ENCODE results near the gene NLRP7. TPM values are rescaled to one million over a fixed set of nuclear protein-coding genes. Genes with fewer than 3 reads are reported as not detected.
"Not testable (repeated sequence)": the region's sequence is repeated elsewhere in the genome, so short reads cannot be mapped to it uniquely, and the experiment has no call there.

The NLRP7 gene
- total and polyA plus RNA-seq, 2 donors (not counting 1 experiment from before 2014, with no cell fraction given), result 0.07 to 0.13 TPM

- Histone ChIP-seq H3K9ac (ENCODE audit: low read length) (no peak overlapping the region), H3K79me2 (ENCODE audit: control insufficient read depth, insufficient read depth, low read length) (no peaks in the 10 kb centered on the region), H3K27me3 (replicated peaks in 1 of 4; ENCODE audit: control extremely low read depth in 1 of 4, control insufficient read depth in 3 of 4, insufficient read depth in 4 of 4, low read length in 3 of 4) (peaks cover 0 to 5% (median 0%) of the 10 kb centered on the region in 4 experiments), H3K9me3 (ENCODE audit: control extremely low read depth in 1 of 3, control insufficient read depth in 2 of 3, insufficient read depth in 1 of 3, low read length in 2 of 3) (peaks cover 0 to 5% (median 0%) of the 10 kb centered on the region in 3 donors), H3K36me3 (replicated peaks in 1 of 2; ENCODE audit: control extremely low read depth in 1 of 2, control insufficient read depth in 1 of 2, extremely low read depth in 1 of 2, insufficient read depth in 2 of 2, low read length in 1 of 2) (no peaks in the 10 kb centered on the region), H4K20me1 (ENCODE audit: control insufficient read depth, insufficient read depth, low read length, poor library complexity, severe bottlenecking) (no peaks in the 10 kb centered on the region), H2AFZ (ENCODE audit: insufficient read depth, low read depth, low read length, poor library complexity, severe bottlenecking) (no peak overlapping the region), H3K27ac (ENCODE audit: low read length in 2 of 2) (no peak overlapping the region), H3K4me2 (replicated peaks; ENCODE audit: low read depth, low read length, poor library complexity, severe bottlenecking) (peak overlapping the region; percentile 30), H3K4me3 (ENCODE audit: control extremely low read depth in 1 of 5, extremely low read depth in 1 of 5, insufficient read depth in 1 of 5, low read depth in 2 of 5, low read length in 4 of 5) (no peak overlapping the region), H3K4me1 (ENCODE audit: control insufficient read depth in 2 of 2, insufficient read depth in 2 of 2, low read length in 2 of 2) (peaks cover 13 to 18% of the 10 kb centered on the region in 2 donors)
- DNase-seq, result peak; percentile 42
- Mint-ChIP-seq H3K4me3 (no peak overlapping the region), H3K4me1 (peaks cover 17% of the 10 kb centered on the region), H3K27ac (no peak overlapping the region), H3K9me3 (ENCODE audit: insufficient read depth) (no peaks in the 10 kb centered on the region), H3K27me3 (peaks cover 4% of the 10 kb centered on the region)
- intact Hi-C loops (cut with micrococcal nuclease), result no loop called here
- POLR2A ChIA-PET, result interaction anchor here (0.7 kb wide), 1 partner anchor 11 kb away, joined by 4 read pairs; no protein-coding TSS in a partner anchor
- no CpG with 5 or more reads among the region's 2 CpGs for WGBS (ENCODE audit: insufficient coverage)
- CTCF ChIA-PET, result interaction anchor here (0.7 kb wide), 1 partner anchor 500 kb away, joined by 3 read pairs; the partner anchor contains the start of gene LENG8
- TF ChIP-seq, protein P1, sequence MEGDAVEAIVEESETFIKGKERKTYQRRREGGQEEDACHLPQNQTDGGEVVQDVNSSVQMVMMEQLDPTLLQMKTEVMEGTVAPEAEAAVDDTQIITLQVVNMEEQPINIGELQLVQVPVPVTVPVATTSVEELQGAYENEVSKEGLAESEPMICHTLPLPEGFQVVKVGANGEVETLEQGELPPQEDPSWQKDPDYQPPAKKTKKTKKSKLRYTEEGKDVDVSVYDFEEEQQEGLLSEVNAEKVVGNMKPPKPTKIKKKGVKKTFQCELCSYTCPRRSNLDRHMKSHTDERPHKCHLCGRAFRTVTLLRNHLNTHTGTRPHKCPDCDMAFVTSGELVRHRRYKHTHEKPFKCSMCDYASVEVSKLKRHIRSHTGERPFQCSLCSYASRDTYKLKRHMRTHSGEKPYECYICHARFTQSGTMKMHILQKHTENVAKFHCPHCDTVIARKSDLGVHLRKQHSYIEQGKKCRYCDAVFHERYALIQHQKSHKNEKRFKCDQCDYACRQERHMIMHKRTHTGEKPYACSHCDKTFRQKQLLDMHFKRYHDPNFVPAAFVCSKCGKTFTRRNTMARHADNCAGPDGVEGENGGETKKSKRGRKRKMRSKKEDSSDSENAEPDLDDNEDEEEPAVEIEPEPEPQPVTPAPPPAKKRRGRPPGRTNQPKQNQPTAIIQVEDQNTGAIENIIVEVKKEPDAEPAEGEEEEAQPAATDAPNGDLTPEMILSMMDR (IDR thresholded peaks at IDR 0.05), result no peak
- TF ChIP-seq EZH2 (IDR thresholded peaks at IDR 0.05; ENCODE audit: borderline replicate concordance, insufficient read depth, low read depth, low read length, poor library complexity, severe bottlenecking), result no peak
- peak; percentile 58 for ATAC-seq (ENCODE audit: low read depth)
Observed at GRCh38 chr19:54949412-54949811, 2.1 kb upstream of the NLRP7 start.

DNA sequence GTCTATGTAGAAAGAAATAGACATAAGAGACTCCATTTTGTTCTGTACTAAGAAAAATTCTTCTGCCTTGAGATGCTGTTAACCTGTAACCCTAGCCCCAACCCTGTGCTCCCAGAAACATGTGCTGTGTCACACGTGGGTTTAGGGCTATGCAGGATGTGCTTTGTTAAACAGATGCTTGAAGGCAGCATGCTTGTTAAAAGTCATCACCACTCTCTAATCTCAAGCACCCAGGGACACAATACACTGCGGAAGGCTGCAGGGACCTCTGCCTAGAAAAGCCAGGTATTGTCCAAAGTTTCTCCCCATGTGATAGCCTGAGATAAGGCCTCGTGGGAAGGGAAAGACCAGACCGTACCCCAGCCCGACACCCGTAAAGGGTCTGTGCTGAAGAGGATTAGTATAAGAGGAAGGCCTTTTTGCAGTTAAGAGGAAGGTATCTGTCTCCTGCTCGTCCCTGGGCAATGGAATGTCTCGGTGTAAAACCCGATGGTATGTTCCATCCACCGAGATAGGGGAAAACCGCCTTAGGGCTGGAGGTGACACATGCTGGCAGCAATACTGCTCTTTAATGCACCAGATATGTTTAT, 3.5 kb downstream of the NLRP7 start:
- POLR2A ChIA-PET; ATAC-seq (ENCODE audit: low read depth); H3K4me1 Mint-ChIP-seq; H3K4me1 ChIP-seq (ENCODE audit: control insufficient read depth in 2 of 2, insufficient read depth in 2 of 2, low read length in 2 of 2); H3K27ac Mint-ChIP-seq; H3K4me3 Mint-ChIP-seq; H3K9ac ChIP-seq (ENCODE audit: low read length); H3K4me3 ChIP-seq (ENCODE audit: control extremely low read depth in 1 of 5, extremely low read depth in 1 of 5, insufficient read depth in 1 of 5, low read depth in 2 of 5, low read length in 4 of 5); H3K36me3 ChIP-seq (replicated peaks in 1 of 2; ENCODE audit: control extremely low read depth in 1 of 2, control insufficient read depth in 1 of 2, extremely low read depth in 1 of 2, insufficient read depth in 2 of 2, low read length in 1 of 2); intact Hi-C loops (cut with micrococcal nuclease); DNase-seq; H3K79me2 ChIP-seq (ENCODE audit: control insufficient read depth, insufficient read depth, low read length); H3K9me3 Mint-ChIP-seq (ENCODE audit: insufficient read depth); H2AFZ ChIP-seq (ENCODE audit: insufficient read depth, low read depth, low read length, poor library complexity, severe bottlenecking); H3K9me3 ChIP-seq (ENCODE audit: control extremely low read depth in 1 of 3, control insufficient read depth in 2 of 3, insufficient read depth in 1 of 3, low read length in 2 of 3); CTCF ChIA-PET; H4K20me1 ChIP-seq (ENCODE audit: control insufficient read depth, insufficient read depth, low read length, poor library complexity, severe bottlenecking); H3K27ac ChIP-seq (ENCODE audit: low read length in 2 of 2); H3K27me3 Mint-ChIP-seq; H3K4me2 ChIP-seq (replicated peaks; ENCODE audit: low read depth, low read length, poor library complexity, severe bottlenecking): not testable (repeated sequence)
- 91% methylated on average over 5 of the region's 11 CpGs for WGBS (ENCODE audit: insufficient coverage)
- H3K27me3 ChIP-seq (replicated peaks in 1 of 4; ENCODE audit: control extremely low read depth in 1 of 4, control insufficient read depth in 3 of 4, insufficient read depth in 4 of 4, low read length in 3 of 4), result peaks cover 0 to 15% (median 0%) of the 10 kb centered on the region in 4 experiments

DNA sequence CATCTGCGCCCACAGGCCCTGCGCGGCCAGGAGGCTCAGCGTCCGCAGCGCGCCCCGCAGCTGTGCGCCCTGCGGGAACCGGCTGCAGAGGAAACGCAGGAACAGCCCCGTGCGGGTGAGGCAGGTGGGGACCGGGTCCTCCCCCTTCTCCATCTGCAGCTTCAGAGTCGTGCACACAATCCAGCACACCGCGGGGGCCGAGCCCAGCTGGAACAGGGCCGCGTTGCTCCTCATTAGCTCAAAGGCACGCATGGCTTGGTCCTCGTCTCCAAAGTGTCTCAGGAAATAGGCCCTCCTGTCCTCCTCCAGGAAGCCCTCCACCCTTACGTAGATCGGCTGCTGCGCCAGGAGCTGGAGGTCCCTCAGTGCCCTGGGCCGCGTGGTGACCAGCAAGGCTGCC, 7.8 kb downstream of the NLRP7 start:
- H3K27ac Mint-ChIP-seq; H3K27me3 Mint-ChIP-seq; H2AFZ ChIP-seq (ENCODE audit: insufficient read depth, low read depth, low read length, poor library complexity, severe bottlenecking); POLR2A ChIA-PET; H3K36me3 ChIP-seq (replicated peaks in 1 of 2; ENCODE audit: control extremely low read depth in 1 of 2, control insufficient read depth in 1 of 2, extremely low read depth in 1 of 2, insufficient read depth in 2 of 2, low read length in 1 of 2); H3K4me3 Mint-ChIP-seq; H3K27ac ChIP-seq (ENCODE audit: low read length in 2 of 2); H3K4me3 ChIP-seq (ENCODE audit: control extremely low read depth in 1 of 5, extremely low read depth in 1 of 5, insufficient read depth in 1 of 5, low read depth in 2 of 5, low read length in 4 of 5); H4K20me1 ChIP-seq (ENCODE audit: control insufficient read depth, insufficient read depth, low read length, poor library complexity, severe bottlenecking); H3K4me2 ChIP-seq (replicated peaks; ENCODE audit: low read depth, low read length, poor library complexity, severe bottlenecking); H3K9ac ChIP-seq (ENCODE audit: low read length); ATAC-seq (ENCODE audit: low read depth); H3K4me1 Mint-ChIP-seq; H3K79me2 ChIP-seq (ENCODE audit: control insufficient read depth, insufficient read depth, low read length); CTCF ChIA-PET; H3K9me3 Mint-ChIP-seq (ENCODE audit: insufficient read depth); H3K9me3 ChIP-seq (ENCODE audit: control extremely low read depth in 1 of 3, control insufficient read depth in 2 of 3, insufficient read depth in 1 of 3, low read length in 2 of 3); DNase-seq; intact Hi-C loops (cut with micrococcal nuclease): not testable (repeated sequence)
- Histone ChIP-seq H3K27me3 (replicated peaks in 1 of 4; ENCODE audit: control extremely low read depth in 1 of 4, control insufficient read depth in 3 of 4, insufficient read depth in 4 of 4, low read length in 3 of 4) (peaks cover 0 to 15% (median 0%) of the 10 kb centered on the region in 4 experiments), H3K4me1 (ENCODE audit: control insufficient read depth in 2 of 2, insufficient read depth in 2 of 2, low read length in 2 of 2) (peaks cover 5 to 17% of the 10 kb centered on the region in 2 donors)
- 83% methylated on average over 5 of the region's 28 CpGs for WGBS (ENCODE audit: insufficient coverage)
